ENCODE results near the gene SELENOH. TPM values are rescaled to one million over a fixed set of nuclear protein-coding genes. Genes with fewer than 3 reads are reported as not detected.

The SELENOH gene
- total RNA-seq, 2 experiments from 2014 or later = 48.0 to 48.5 TPM

- Mint-ChIP-seq H3K9me3 (no peaks in the 10 kb centered on the region), H3K4me1 (ENCODE audit: low read depth) (peaks cover 27% of the 10 kb centered on the region), H3K27me3 (no peaks in the 10 kb centered on the region), H3K36me3 (ENCODE audit: low read depth) (no peaks in the 10 kb centered on the region), H3K4me3 (no peak overlapping the region), H3K27ac (no peak overlapping the region)
- DNase-seq = no peak
- Histone ChIP-seq H3K4me3 (ENCODE audit: low read length) (no peak overlapping the region), H3K27ac (ENCODE audit: low read depth in 1 of 2, low read length in 2 of 2) (no peak overlapping the region), H3K4me1 (ENCODE audit: insufficient read depth, low read length) (no peaks in the 10 kb centered on the region), H3K9me3 (ENCODE audit: control insufficient read depth in 1 of 2, insufficient read depth in 1 of 2, low read length in 2 of 2) (no peaks in the 10 kb centered on the region), H3K36me3 (ENCODE audit: insufficient read depth, low read length) (no peaks in the 10 kb centered on the region), H3K27me3 (ENCODE audit: control insufficient read depth in 1 of 2, insufficient read depth in 2 of 2, low read length in 2 of 2) (no peaks in the 10 kb centered on the region)
- POLR2A ChIA-PET = interaction anchor here (1.0 to 1.5 kb wide), 2 partner anchors 21 to 26 kb away, joined by 4 read pairs; no protein-coding TSS in a partner anchor
- CTCF ChIA-PET = interaction anchor here (0.7 to 1.4 kb wide), 2 partner anchors 36 to 145 kb away, joined by 3 to 5 read pairs; no protein-coding TSS in a partner anchor
- TF ChIP-seq, protein P1, sequence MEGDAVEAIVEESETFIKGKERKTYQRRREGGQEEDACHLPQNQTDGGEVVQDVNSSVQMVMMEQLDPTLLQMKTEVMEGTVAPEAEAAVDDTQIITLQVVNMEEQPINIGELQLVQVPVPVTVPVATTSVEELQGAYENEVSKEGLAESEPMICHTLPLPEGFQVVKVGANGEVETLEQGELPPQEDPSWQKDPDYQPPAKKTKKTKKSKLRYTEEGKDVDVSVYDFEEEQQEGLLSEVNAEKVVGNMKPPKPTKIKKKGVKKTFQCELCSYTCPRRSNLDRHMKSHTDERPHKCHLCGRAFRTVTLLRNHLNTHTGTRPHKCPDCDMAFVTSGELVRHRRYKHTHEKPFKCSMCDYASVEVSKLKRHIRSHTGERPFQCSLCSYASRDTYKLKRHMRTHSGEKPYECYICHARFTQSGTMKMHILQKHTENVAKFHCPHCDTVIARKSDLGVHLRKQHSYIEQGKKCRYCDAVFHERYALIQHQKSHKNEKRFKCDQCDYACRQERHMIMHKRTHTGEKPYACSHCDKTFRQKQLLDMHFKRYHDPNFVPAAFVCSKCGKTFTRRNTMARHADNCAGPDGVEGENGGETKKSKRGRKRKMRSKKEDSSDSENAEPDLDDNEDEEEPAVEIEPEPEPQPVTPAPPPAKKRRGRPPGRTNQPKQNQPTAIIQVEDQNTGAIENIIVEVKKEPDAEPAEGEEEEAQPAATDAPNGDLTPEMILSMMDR (IDR thresholded peaks at IDR 0.05) = no peak
- intact Hi-C loops (cut with DNase I, micrococcal nuclease) = no loop called here
- ATAC-seq (ENCODE audit: poor library complexity) = no peak
These were observed 23.7 kb downstream of the SELENOH start for GRCh38 chr11:57764972-57765371.

DNA sequence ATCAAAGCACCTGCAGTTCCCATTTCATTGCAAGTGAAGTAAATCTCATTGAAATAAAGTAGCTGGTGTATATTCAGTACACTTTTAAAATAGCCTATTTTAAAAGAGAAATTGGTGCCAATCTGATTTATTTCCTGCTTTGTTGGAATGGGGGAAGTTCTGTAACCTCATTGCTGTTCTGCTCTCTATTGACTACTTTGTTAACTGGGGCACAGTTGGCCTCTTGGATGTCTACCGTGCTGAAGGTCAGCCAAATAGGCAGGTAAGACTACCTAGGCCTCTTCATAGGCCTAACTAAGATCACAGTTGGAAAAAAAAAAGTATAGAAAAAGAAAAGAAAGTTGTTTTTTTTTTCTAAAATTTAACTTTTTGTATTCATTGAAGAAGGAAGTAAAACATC, 29.5 kb downstream of the SELENOH start:
- H3K27ac ChIP-seq (ENCODE audit: low read depth in 1 of 2, low read length in 2 of 2) = no peak overlapping the region
- no peaks in the 10 kb centered on the region for H3K4me1 ChIP-seq (ENCODE audit: insufficient read depth, low read length)
- no peaks in the 10 kb centered on the region for H3K27me3 ChIP-seq (ENCODE audit: control insufficient read depth in 1 of 2, insufficient read depth in 2 of 2, low read length in 2 of 2)
- H3K4me3 ChIP-seq (ENCODE audit: low read length) = no peak overlapping the region
- Mint-ChIP-seq H3K4me3 (no peak overlapping the region), H3K27ac (no peak overlapping the region), H3K27me3 (no peaks in the 10 kb centered on the region), H3K4me1 (ENCODE audit: low read depth) (peaks cover 8% of the 10 kb centered on the region), H3K9me3 (no peaks in the 10 kb centered on the region), H3K36me3 (ENCODE audit: low read depth) (no peaks in the 10 kb centered on the region)
- TF ChIP-seq, protein P1 (IDR thresholded peaks at IDR 0.05) = no peak
- intact Hi-C loops (cut with DNase I, micrococcal nuclease) = no loop called here
- H3K36me3 ChIP-seq (ENCODE audit: insufficient read depth, low read length) = no peaks in the 10 kb centered on the region
- ChIA-PET CTCF (interaction anchor here (1.1 kb wide), 1 partner anchor 11 kb away, joined by 5 read pairs; no protein-coding TSS in a partner anchor), POLR2A (no interaction called here)
- ATAC-seq (ENCODE audit: poor library complexity) (no peak), DNase-seq (no peak)
- H3K9me3 ChIP-seq (ENCODE audit: control insufficient read depth in 1 of 2, insufficient read depth in 1 of 2, low read length in 2 of 2) = no peaks in the 10 kb centered on the region

DNA sequence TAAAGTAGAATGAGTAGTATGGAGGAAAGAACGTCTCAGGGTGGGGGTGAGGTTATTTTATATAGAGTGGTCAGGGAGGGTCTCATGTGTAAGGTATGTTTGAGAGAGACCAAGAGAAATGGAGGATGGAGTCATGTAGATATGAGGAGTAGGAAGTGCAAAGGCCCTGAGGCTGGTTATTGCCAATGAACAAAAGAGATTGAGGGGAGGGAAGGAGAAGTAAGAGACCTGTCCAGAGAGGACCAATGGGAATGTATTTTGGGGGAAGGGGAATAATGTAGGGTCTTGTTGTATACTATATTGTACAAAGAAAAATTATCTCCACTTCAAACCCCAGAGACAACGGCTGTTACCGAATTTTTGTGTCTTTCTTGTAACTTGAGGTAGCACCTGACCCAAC, 30.1 kb downstream of the SELENOH start:
- no peaks in the 10 kb centered on the region for H3K36me3 ChIP-seq (ENCODE audit: insufficient read depth, low read length)
- H3K27me3 ChIP-seq (ENCODE audit: control insufficient read depth in 1 of 2, insufficient read depth in 2 of 2, low read length in 2 of 2) = no peaks in the 10 kb centered on the region
- POLR2A ChIA-PET = no interaction called here
- CTCF ChIA-PET = interaction anchor here (1.1 kb wide), 1 partner anchor 10 kb away, joined by 5 read pairs; no protein-coding TSS in a partner anchor
- H3K4me3 ChIP-seq (ENCODE audit: low read length) = no peak overlapping the region
- Mint-ChIP-seq H3K4me3 (no peak overlapping the region), H3K36me3 (ENCODE audit: low read depth) (no peaks in the 10 kb centered on the region), H3K27ac (no peak overlapping the region), H3K4me1 (ENCODE audit: low read depth) (peaks cover 11% of the 10 kb centered on the region), H3K9me3 (no peaks in the 10 kb centered on the region), H3K27me3 (no peaks in the 10 kb centered on the region)
- no peaks in the 10 kb centered on the region for H3K4me1 ChIP-seq (ENCODE audit: insufficient read depth, low read length)
- H3K27ac ChIP-seq (ENCODE audit: low read depth in 1 of 2, low read length in 2 of 2) = no peak overlapping the region
- DNase-seq = no peak
- no peak for ATAC-seq (ENCODE audit: poor library complexity)
- intact Hi-C loops (cut with DNase I, micrococcal nuclease) = no loop called here
- TF ChIP-seq, protein P1 (IDR thresholded peaks at IDR 0.05) = no peak
- H3K9me3 ChIP-seq (ENCODE audit: control insufficient read depth in 1 of 2, insufficient read depth in 1 of 2, low read length in 2 of 2) = no peaks in the 10 kb centered on the region

Data from CD4-positive, alpha-beta T cell (primary cell).